Mucosa of descending colon (tissue), 3 donors: Measurements from ENCODE around the gene PPIL4. TPM values are rescaled to one million over a fixed set of nuclear protein-coding genes. Genes with fewer than 3 reads are reported as not detected.

Source experiments
- ATAC-seq: fragments of 200-7000 bp; cut with Tn5 transposase; one replicate; pipeline ENCODE4 v1.9.1; 2020; ENCODE audit warnings: mild to moderate bottlenecking, moderate library complexity
- DNase-seq, 3 donors: peaks; one replicate each; pipeline ENCODE4 v3.0.0-alpha.2; 2020
- H3K36me3 ChIP-seq: fragments of 200-600 bp; one replicate; pipeline ENCODE4 v1.8.0; 2021; ENCODE audit warnings: low read depth, mild to moderate bottlenecking
- H3K4me1 ChIP-seq: fragments of 200-600 bp; one replicate; pipeline ENCODE4 v1.8.0; 2021; ENCODE audit warnings: low read depth, mild to moderate bottlenecking
- H3K4me3 ChIP-seq: fragments of 200-600 bp; one replicate; pipeline ENCODE4 v1.8.0; 2021; ENCODE audit warnings: mild to moderate bottlenecking
- H3K9me3 ChIP-seq: fragments of 200-600 bp; one replicate; pipeline ENCODE4 v1.8.0; 2021; ENCODE audit warnings: mild to moderate bottlenecking
- CTCF ChIP-seq: fragments of 200-600 bp; IDR thresholded peaks from one replicate; pipeline ENCODE4 v1.8.0; 2022; ENCODE audit warnings: antibody characterized with exemption, mild to moderate bottlenecking
- intact Hi-C, 2 donors: fragments of 100-400 bp; cut with DNase I in 1 of 2; cut with micrococcal nuclease in 1 of 2; formaldehyde crosslinking; loops; one replicate each; pipeline versions ENCODE4 v1.11.0 to v1.11.1; 2022; cut with DNase I, micrococcal nuclease
- total RNA-seq, 3 donors: library from RNA; stranded (reverse); fragmentation: NEBNext Ultra II Directional in 2 of 3; extraction: Animal tissue kit (Norgen Biotek cat#: 25700) in 2 of 3; gene quantifications; one replicate each; pipeline versions ENCODE4 v1.2.1 to v1.2.4, GENCODE V29; 2021 to 2023
- donor health status: DM: no; HTN: no; CAD: no; lungs with moderate emphysema.
- donor health status: DM: no; HTN: no; CAD: no.
- donor health status: DM: no; HTN: yes; CAD: no.

The PPIL4 gene
- total RNA-seq, 3 donors from 2014 or later: 16.4 to 25.6 (median 21.5) TPM

GRCh38 chr6:149482545-149483333 lies 63.1 kb downstream of the PPIL4 start:
- Histone ChIP-seq H3K9me3 (no peaks in the 10 kb centered on the region), H3K4me1 (peaks cover 8% of the 10 kb centered on the region), H3K4me3 (no peak overlapping the region), H3K36me3 (no peaks in the 10 kb centered on the region)
- ATAC-seq (no peak), DNase-seq (no peak)
- no peak for TF ChIP-seq CTCF
- intact Hi-C loops: no loop called here

GRCh38 chr6:149480502-149481280 lies 65.2 kb downstream of the PPIL4 start:
- intact Hi-C loops: no loop called here
- H3K9me3 ChIP-seq: no peaks in the 10 kb centered on the region
- H3K4me1 ChIP-seq: peaks cover 5% of the 10 kb centered on the region
- no peaks in the 10 kb centered on the region for H3K36me3 ChIP-seq
- no peak overlapping the region for H3K4me3 ChIP-seq
- TF ChIP-seq CTCF: no peak
- ATAC-seq (no peak), DNase-seq (no peak)

GRCh38 chr6:149478631-149479314 lies 67.1 kb downstream of the PPIL4 start:
- no peaks in the 10 kb centered on the region for H3K36me3 ChIP-seq
- no peak overlapping the region for H3K4me3 ChIP-seq
- H3K9me3 ChIP-seq: no peaks in the 10 kb centered on the region
- no peak for TF ChIP-seq CTCF
- ATAC-seq (no peak), DNase-seq (no peak)
- intact Hi-C loops: no loop called here
- H3K4me1 ChIP-seq: peaks cover 11% of the 10 kb centered on the region

- intact Hi-C loops: no loop called here
- TF ChIP-seq CTCF: no peak
- H3K4me3 ChIP-seq: no peak overlapping the region
- ATAC-seq: no peak
- no peaks in the 10 kb centered on the region for H3K9me3 ChIP-seq
- no peaks in the 10 kb centered on the region for H3K36me3 ChIP-seq
- no peak for DNase-seq
- H3K4me1 ChIP-seq: peaks cover 24% of the 10 kb centered on the region
These were observed 68.3 kb downstream of the PPIL4 start for GRCh38 chr6:149477544-149477943.

GRCh38 chr6:149476789-149477455 lies 68.9 kb downstream of the PPIL4 start:
- no peaks in the 10 kb centered on the region for H3K9me3 ChIP-seq
- TF ChIP-seq CTCF: no peak
- DNase-seq: no peak
- intact Hi-C loops: no loop called here
- ATAC-seq: no peak
- no peaks in the 10 kb centered on the region for H3K36me3 ChIP-seq
- no peak overlapping the region for H3K4me3 ChIP-seq
- peaks cover 26% of the 10 kb centered on the region for H3K4me1 ChIP-seq
